C4-2B (cell line): ENCODE data around the gene FAM184A.

Experiments used
- CTCF ChIP-seq: fragments of 450-650 bp; conservative IDR thresholded peaks from 2 replicates; pipeline ENCODE4 v1.5.1; 2017; ENCODE audit warnings: mild to moderate bottlenecking
- ZFX ChIP-seq: fragments of 450-650 bp; IDR thresholded peaks from 2 replicates; pipeline ENCODE4 v1.6.1; 2017

GRCh38 chr6:118981884-118982574, 96.4 kb downstream of the FAM184A start:
- TF ChIP-seq CTCF (no peak), ZFX (no peak)
